Gastrocnemius medialis (tissue), 4 donors: ENCODE data around the gene NGEF.

ENCODE experiments used
- POLR2A ChIP-seq, 2 donors: fragments of 450-650 bp; IDR thresholded peaks; one replicate each; pipeline ENCODE4 v1.6.1; 2017; ENCODE audit warnings: antibody characterized with exemption in 2 of 2, mild to moderate bottlenecking in 2 of 2, moderate library complexity in 2 of 2
- TF ChIP-seq, protein P1 (sequence below), 5 experiments: fragments of 450-650 bp in 3 of 5; fragments of 200-600 bp in 2 of 5; sonication (generic) in 2 of 5; IDR thresholded peaks in 4 of 5; conservative IDR thresholded peaks in 1 of 5; 1 replicate in 4 of 5; 2 replicates in 1 of 5; pipeline ENCODE4 v1.5.1; 2016 to 2019; ENCODE audit warnings: antibody characterized with exemption in 5 of 5, mild to moderate bottlenecking in 3 of 5, moderate library complexity in 3 of 5

DNA sequence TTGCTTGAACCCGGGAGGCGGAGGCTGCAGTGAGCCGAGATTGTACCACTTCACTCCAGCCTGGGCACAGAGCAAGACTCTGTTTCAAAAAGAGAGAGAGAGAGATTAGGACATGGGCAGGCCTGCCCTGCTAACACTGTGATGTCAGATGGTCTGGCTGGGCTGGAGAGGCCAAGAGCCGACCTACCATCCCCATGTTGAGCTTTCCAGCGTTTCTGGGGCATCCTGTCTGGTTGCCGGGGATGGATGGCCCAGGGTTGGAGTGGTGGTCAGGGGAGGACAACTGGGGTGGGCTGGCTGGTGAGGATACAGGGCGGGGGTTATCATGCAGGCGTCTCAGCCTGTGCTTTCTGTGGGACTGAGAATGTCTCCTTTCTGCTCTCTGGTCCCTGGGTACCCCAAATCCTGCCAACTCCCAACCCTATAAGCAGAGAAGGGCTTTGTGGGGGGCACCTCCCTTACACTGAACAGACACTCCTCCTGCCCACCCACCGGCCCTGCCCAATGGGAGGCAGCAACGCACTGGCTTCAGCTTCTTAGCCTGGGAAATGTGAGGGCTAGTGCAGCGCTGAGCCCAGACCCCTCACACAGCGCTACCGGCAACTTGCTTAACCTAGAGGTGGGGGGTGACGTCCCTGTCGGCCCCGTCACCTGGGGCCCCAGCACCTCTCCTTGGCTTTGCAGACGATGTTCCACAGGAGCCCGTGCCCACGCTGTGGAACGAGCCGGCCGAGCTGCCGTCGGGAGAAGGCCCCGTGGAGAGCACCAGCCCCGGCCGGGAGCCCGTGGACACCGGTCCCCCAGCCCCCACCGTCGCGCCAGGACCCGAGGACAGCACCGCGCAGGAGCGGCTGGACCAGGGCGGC is 137.6 kb downstream of the NGEF start:
- TF ChIP-seq, protein P1, sequence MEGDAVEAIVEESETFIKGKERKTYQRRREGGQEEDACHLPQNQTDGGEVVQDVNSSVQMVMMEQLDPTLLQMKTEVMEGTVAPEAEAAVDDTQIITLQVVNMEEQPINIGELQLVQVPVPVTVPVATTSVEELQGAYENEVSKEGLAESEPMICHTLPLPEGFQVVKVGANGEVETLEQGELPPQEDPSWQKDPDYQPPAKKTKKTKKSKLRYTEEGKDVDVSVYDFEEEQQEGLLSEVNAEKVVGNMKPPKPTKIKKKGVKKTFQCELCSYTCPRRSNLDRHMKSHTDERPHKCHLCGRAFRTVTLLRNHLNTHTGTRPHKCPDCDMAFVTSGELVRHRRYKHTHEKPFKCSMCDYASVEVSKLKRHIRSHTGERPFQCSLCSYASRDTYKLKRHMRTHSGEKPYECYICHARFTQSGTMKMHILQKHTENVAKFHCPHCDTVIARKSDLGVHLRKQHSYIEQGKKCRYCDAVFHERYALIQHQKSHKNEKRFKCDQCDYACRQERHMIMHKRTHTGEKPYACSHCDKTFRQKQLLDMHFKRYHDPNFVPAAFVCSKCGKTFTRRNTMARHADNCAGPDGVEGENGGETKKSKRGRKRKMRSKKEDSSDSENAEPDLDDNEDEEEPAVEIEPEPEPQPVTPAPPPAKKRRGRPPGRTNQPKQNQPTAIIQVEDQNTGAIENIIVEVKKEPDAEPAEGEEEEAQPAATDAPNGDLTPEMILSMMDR (IDR thresholded peaks at IDR 0.05 in 4 of 5, conservative IDR thresholded peaks at IDR 0.05 in 1 of 5): no peak
- TF ChIP-seq POLR2A (IDR thresholded peaks at IDR 0.05): no peak
